Measurements from ENCODE around the gene EEPD1. TPM values are rescaled to one million over a fixed set of nuclear protein-coding genes. Genes with fewer than 3 reads are reported as not detected.
A peak's percentile ranks its signal among the peaks of the same experiment; 100 is the strongest.

The EEPD1 gene
- total RNA-seq, 1 donor from 2014 or later: 1.3 TPM

DNA sequence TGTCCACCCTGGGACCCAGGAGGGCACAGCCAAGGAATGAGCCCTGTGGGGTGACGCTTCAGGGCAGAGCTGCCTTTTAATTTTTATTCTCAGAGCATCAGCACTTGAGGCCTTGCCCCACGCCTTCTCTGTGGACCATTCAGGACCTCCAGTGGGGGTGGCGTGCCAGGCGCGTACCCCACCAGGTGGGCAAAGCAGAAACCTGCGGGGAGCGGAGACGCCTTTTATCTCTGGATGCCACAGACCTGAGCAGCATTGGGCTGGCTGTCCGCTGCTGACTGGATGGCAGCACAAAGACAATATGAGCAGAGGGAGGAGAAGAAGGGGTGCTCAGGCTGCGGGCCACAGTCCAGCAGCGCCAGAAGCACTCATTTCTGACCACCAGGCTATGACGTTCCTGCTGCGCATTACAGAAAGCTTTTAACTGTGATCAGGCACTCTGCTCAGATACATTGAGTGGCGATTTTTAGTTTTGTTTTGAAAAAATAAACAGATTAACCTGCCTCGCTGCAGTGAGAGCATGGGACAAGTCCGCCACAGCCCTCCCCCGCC is 146.2 kb downstream of the EEPD1 start:
- no peak for DNase-seq (ENCODE audit: low read depth in 2 of 2)

DNA sequence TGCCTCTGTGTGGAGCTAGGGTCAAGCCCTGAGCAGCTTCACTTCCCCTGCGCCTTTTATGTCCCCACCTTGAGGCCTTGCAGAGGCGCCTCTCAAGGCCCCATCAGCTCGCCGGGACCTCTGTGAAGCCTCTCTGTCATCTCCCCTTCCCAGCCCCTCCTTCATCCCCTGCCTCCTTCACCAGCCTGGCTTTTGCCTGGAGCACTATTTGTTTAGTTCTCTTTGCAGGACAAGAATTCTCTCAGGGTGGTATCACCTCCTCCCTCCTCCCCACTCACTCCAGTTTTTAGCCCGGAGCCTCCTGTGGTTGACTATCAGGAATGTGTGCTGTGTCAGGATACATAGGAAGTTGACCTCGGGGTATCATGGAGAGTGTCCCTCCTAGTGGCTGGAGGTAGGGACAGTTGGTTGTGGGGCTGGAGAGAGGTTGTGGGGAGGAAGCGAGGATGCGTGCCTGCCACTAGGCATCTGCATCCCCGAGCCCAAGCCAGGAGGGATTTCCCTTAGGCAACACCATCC is 146.8 kb downstream of the EEPD1 start:
- no peak for DNase-seq (ENCODE audit: low read depth in 2 of 2)

- DNase-seq (ENCODE audit: low read depth in 2 of 2): no peak
These were observed 147.8 kb downstream of the EEPD1 start for GRCh38 chr7:36300696-36301350.

DNA sequence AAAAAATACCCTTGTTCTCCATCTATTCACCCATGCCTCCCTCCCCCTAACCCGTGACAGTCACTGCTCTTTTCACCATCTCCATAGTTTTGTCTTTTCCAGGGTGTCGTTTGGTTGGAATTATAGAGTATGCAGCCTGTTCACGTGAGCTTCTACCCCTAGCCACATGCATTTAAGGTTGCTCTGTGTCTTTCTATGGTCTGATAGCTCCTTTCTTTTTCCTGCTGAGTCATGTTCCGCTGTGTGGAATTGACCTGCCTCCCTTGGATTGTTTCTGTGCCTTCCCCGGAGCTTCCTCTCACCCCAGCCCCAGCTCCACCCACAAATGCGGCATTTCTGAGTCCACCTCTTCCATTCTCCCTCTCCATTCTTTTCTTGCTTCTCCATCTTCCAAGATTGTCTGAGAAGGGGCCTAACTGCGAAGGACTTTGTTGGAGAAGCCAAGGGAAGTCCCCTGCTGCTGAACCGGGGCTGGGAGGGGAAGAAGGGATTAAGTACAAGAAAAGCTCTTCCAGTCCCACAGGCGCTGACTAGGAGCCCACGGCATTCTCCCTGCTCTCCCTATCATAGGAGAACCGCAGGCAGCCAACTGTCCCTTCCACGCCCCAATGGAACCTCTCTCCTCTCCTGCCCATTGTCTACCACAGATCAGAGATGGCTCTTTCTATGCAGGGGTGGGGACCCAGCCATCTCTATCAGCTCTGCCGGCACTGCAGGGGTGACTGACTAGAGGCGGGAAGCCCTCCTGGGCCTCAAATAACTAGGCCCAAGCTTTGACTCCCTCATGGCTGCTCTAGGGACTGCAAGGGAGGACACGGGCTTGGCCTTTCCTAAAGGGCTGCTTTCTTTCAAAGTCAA is 149.1 kb downstream of the EEPD1 start:
- DNase-seq (ENCODE audit: low read depth in 2 of 2): peak in 1 of 2 donors; percentile 23

DNA sequence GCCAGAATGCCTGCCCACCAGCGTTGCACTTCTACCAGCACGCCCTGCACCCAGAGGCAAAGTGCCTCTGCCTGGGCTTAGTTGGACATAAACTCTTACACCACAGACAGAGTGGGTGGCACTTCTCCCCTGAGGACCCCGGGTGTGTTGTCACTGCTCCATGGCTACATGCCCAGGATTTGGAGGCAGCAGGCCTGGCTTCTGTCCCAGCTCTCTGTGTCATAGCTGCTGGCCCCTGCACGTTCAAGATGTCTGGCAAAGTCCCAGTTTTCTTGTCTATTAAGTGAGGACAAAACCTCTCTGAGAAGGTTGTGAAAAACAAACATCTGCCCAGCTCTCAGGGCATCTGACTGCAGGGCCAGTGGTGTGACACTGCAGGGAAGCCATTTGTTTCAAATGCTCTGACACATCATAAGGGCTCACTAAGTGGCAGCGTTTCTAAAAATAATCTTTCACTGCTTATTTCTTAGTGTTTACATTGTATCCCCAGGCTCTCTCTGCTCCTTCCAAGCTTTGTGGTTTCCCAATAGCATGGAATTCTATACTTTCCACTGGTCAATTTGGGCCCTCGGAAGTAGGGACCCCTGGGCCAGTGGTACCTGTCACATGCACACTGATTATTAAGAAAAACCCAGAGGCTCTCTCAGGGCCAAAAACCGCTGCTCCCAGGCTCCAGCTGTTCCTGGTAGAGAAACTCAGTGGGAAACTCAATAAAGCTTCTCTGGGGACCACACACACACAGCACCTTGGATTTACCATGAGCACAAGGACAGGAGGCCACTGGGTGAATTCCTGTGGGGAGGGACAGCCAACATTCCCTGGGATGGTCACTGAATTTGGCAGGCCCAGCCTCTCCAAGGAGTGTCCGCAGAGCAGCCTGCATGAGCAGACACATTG is 150.4 kb downstream of the EEPD1 start:
- peak in 1 of 2 donors; percentile 65 for DNase-seq (ENCODE audit: low read depth in 2 of 2)

- no peak for DNase-seq (ENCODE audit: low read depth in 2 of 2)
These were observed 151.0 kb downstream of the EEPD1 start for GRCh38 chr7:36304099-36304425.

DNA sequence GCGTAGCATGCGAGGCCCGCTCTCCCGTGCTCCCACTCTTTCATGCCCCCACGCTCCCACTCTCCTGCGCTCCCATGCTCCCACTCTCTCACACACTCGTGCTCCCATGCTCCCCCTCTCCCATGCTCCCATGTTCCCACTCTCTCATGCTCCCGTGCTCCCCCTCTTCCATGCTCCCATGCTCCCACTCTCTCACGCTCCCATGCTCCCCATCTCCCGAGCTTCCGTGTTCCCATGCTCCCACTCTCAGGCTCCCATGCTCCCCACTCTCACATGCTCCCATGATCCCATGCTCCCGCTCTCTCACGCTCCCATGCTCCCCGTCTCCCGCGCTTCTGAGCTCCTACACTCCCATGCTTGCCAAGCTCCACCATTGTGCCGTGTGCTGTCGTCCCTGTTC is 152.2 kb downstream of the EEPD1 start:
- no peak for DNase-seq (ENCODE audit: low read depth in 2 of 2)

DNA sequence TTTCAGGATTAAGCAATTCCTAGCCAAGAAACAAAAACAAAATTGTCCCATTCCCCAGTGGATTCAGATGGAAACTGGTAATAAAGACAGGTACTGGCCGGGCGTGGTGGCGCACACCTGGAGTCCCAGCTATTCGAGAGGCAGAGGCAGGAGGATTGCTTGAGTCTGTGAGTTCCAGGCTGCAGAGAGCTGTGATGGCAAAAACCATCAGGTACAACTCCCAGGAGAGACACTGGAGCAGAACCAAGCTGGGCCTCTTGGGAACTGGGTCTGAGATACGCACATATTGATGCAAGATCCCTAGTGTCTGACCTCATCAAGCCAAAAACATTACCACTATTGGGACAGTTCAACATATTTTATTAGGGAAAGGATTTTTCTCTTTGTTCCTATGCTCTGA is 152.6 kb downstream of the EEPD1 start:
- DNase-seq (ENCODE audit: low read depth in 2 of 2): no peak

DNA sequence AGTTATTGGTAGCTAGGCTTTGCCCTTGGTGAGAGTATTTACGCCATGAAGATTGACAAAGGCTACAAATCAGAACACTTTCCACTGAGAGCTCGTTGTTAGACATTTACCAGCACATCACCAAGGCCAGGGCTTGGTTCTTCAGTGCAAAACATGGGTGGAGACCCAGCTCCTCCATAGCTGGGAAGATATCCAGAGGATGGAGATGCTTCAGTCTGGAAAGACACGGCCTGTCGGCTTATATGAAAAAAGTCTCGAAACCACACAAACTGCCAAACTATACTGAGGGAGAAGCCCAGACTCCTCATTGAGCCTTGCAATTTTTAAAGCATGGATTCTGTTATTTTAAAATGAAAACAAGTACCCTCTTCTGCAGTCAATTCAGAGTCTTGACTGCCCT is 153.2 kb downstream of the EEPD1 start:
- no peak for DNase-seq (ENCODE audit: low read depth in 2 of 2)

GRCh38 chr7:36306722-36307121 is 153.7 kb downstream of the EEPD1 start:
- DNase-seq (ENCODE audit: low read depth in 2 of 2): no peak

DNA sequence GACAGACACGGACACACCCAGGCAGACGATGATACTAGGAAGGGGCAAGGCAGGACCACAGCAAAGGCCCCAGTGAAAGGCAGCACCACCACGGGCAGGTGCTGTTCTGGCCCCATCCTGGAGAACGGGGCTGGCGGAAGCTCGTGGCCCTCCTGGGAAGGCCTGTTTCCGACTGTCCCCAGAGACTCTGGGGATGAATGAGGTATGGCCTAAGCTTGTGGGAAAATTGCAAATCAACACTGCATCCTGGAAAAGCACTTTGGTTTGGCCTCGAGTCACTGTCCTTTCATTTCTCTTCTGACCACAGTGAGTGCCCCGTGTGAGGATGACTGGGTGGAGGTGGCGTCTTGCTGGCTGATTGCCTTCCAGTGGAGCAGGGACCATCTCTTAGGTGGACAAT is 155.0 kb downstream of the EEPD1 start:
- DNase-seq (ENCODE audit: low read depth in 2 of 2): no peak

DNA sequence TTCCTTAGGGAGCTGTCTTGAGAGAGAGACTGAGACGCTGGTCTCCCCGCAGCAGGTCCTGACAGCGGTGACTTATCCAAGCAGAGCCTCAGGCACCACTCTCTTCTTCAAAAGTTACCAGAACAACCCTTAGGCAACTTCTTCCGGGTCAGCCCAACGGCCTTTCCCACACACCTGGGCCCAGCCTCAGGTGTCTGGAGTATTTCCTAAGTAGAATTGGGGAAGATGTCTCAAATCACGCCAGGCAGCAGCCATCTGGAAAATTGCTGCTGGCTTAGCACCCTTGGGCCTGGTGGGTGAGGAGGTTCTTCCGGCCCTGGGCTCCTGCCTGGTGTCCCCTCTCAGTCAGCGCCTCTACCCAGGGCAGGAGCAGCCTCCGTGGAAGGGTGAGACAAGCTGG is 156.2 kb downstream of the EEPD1 start:
- DNase-seq (ENCODE audit: low read depth in 2 of 2): no peak

DNA sequence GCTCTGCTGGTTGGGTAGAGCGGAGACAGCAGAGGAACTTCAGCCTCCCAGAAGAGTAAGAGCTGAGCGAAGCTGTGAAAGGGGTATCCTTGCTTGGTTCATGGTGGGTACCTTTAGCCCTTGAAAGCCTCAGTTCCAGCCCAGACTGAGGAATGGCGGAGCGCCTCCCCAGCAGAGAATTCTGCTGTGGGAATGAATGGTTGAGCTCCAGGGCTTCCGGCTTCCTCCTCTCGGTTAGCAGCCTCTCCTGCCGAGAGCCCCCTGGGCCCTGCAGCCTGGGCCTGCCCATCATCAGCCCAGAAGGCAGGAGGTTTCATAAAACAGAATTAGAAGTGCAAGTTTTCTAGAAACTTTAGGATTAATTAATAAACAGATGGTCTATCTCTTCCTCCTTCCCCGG is 156.7 kb downstream of the EEPD1 start:
- no peak for DNase-seq (ENCODE audit: low read depth in 2 of 2)

GRCh38 chr7:36310897-36311296 is 157.8 kb downstream of the EEPD1 start:
- no peak for DNase-seq (ENCODE audit: low read depth in 2 of 2)

GRCh38 chr7:36311539-36311938 is 158.5 kb downstream of the EEPD1 start:
- no peak for DNase-seq (ENCODE audit: low read depth in 2 of 2)

GRCh38 chr7:36312064-36312914 is 159.2 kb downstream of the EEPD1 start:
- no peak for DNase-seq (ENCODE audit: low read depth in 2 of 2)

DNA sequence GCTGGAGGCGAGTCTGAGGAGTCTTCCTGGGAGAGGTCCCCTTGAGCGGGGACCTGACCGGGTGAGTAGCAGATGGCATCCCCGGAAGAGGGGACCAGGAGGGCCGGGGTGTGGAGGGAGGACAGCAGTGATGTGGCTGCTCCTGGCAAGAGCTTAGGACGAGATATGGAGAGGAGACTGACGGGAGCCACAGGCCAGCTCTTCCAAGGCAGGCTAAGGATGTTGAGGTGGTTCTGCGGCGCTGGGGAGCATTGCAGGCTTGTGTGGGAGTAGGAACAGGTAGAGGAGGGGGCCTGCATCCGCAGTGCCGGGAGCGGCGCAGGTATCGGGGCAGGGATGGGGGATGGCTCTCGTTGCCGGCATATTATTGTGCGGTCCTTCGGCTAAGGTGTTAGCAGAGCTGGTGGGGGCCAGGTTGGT is 159.9 kb downstream of the EEPD1 start:
- no peak for DNase-seq (ENCODE audit: low read depth in 2 of 2)

GRCh38 chr7:36313607-36314006 is 160.6 kb downstream of the EEPD1 start:
- DNase-seq (ENCODE audit: low read depth in 2 of 2): no peak

GRCh38 chr7:36314491-36314890 is 161.4 kb downstream of the EEPD1 start:
- DNase-seq (ENCODE audit: low read depth in 2 of 2): no peak

GRCh38 chr7:36315309-36315944 is 162.4 kb downstream of the EEPD1 start:
- no peak for DNase-seq (ENCODE audit: low read depth in 2 of 2)

Data from dermis microvascular lymphatic vessel endothelial cell (primary cell).